Ovary (tissue), 3 donors: ENCODE results near the gene SLC39A11.

Source experiments
- EP300 ChIP-seq: sonication (generic); formaldehyde crosslinking; IDR thresholded peaks from one replicate; pipeline ENCODE4 v1.6.1; 2017; ENCODE audit warnings: antibody characterized with exemption
- POLR2A ChIP-seq: fragments of 450-650 bp; IDR thresholded peaks from one replicate; pipeline ENCODE4 v1.6.1; 2017; ENCODE audit warnings: antibody characterized with exemption, mild to moderate bottlenecking, moderate library complexity
- TF ChIP-seq, protein P1 (sequence below), 3 donors: fragments of 450-650 bp in 2 of 3; fragments of 200-600 bp in 1 of 3; IDR thresholded peaks; one replicate each; pipeline versions ENCODE4 v1.5.1 to v1.8.0; 2016 to 2022; ENCODE audit warnings: antibody characterized with exemption in 3 of 3, mild to moderate bottlenecking in 1 of 3
- donor health status: DM: no; HTN: no; CAD: no.

DNA sequence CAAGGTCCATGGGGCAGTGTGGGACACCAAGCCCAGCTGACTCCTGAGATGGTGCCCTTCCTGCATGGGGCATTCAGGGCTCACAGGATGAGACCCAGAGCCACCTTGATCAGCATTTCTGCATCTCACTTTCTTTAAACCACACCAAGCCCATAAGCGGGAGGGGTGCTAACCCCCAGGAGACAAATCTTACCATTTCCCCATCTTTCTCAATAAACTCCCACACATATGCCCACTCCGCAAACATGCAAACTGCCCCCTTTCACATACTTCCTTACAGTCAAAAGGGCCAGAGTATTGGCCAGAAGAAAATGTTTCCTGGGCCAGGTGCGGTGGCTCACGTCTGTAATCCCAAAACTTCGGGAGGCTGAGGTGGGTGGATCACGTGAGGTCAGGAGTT, 3.7 kb upstream of the SLC39A11 start:
- TF ChIP-seq POLR2A (no peak), EP300 (no peak)
- TF ChIP-seq, protein P1, sequence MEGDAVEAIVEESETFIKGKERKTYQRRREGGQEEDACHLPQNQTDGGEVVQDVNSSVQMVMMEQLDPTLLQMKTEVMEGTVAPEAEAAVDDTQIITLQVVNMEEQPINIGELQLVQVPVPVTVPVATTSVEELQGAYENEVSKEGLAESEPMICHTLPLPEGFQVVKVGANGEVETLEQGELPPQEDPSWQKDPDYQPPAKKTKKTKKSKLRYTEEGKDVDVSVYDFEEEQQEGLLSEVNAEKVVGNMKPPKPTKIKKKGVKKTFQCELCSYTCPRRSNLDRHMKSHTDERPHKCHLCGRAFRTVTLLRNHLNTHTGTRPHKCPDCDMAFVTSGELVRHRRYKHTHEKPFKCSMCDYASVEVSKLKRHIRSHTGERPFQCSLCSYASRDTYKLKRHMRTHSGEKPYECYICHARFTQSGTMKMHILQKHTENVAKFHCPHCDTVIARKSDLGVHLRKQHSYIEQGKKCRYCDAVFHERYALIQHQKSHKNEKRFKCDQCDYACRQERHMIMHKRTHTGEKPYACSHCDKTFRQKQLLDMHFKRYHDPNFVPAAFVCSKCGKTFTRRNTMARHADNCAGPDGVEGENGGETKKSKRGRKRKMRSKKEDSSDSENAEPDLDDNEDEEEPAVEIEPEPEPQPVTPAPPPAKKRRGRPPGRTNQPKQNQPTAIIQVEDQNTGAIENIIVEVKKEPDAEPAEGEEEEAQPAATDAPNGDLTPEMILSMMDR (IDR thresholded peaks at IDR 0.05): no peak
